Gastroesophageal sphincter (tissue), 3 donors: ENCODE data around the gene ACADM.

ENCODE experiments used
- CTCF ChIP-seq, 4 experiments: fragments of 200-600 bp in 2 of 4; fragments of 450-650 bp in 2 of 4; sonication (generic) in 1 of 4; IDR thresholded peaks; one replicate each; pipeline ENCODE4 v1.5.1; 2017 to 2019; ENCODE audit warnings: antibody characterized with exemption in 4 of 4, mild to moderate bottlenecking in 2 of 4, moderate library complexity in 2 of 4
- POLR2A ChIP-seq, 2 donors: fragments of 450-650 bp; IDR thresholded peaks; one replicate each; pipeline ENCODE4 v1.6.1; 2017; ENCODE audit warnings: antibody characterized with exemption in 2 of 2, mild to moderate bottlenecking in 2 of 2, moderate library complexity in 1 of 2

GRCh38 chr1:75725266-75725665, 757 bp downstream of the ACADM start:
- TF ChIP-seq CTCF (IDR thresholded peaks at IDR 0.05): no peak
- TF ChIP-seq POLR2A (IDR thresholded peaks at IDR 0.05): no peak
